NOMO-1 (cell line): ENCODE measurements around the gene KCTD15.

ENCODE experiments used
- DNase-seq, 2 experiments: peaks; one replicate each; lab custom pipeline; 2025; ENCODE audit not compliant: unreplicated experiment in 2 of 2; lab: John Stamatoyannopoulos, UW

KCTD15 gene

GRCh38 chr19:33794683-33795369 lies 1.8 kb upstream of the KCTD15 start:
- no peak for DNase-seq

- peak; percentile 75 to 86 for DNase-seq
These were observed 1.1 kb upstream of the KCTD15 start for GRCh38 chr19:33795370-33796163.

- DNase-seq = peak; percentile 32 to 61
These were observed 1.4 kb downstream of the KCTD15 start for GRCh38 chr19:33797802-33798671.

GRCh38 chr19:33798681-33799111 lies 2.0 kb downstream of the KCTD15 start:
- DNase-seq = no peak

- no peak for DNase-seq
These were observed 2.8 kb downstream of the KCTD15 start for GRCh38 chr19:33799476-33799875.

GRCh38 chr19:33800012-33800680 lies 3.5 kb downstream of the KCTD15 start:
- no peak for DNase-seq

GRCh38 chr19:33801411-33801810 lies 4.7 kb downstream of the KCTD15 start:
- DNase-seq = no peak

GRCh38 chr19:33802001-33802400 lies 5.3 kb downstream of the KCTD15 start:
- DNase-seq = no peak

GRCh38 chr19:33802801-33803200 lies 6.1 kb downstream of the KCTD15 start:
- no peak for DNase-seq

- no peak for DNase-seq
These were observed 6.7 kb downstream of the KCTD15 start for GRCh38 chr19:33803383-33803782.

- no peak for DNase-seq
These were observed 7.5 kb downstream of the KCTD15 start for GRCh38 chr19:33804021-33804799.

GRCh38 chr19:33805313-33805712 lies 8.6 kb downstream of the KCTD15 start:
- DNase-seq = no peak

GRCh38 chr19:33805840-33806433 lies 9.3 kb downstream of the KCTD15 start:
- no peak for DNase-seq

GRCh38 chr19:33806434-33806881 lies 9.8 kb downstream of the KCTD15 start:
- DNase-seq = no peak

- DNase-seq = no peak
These were observed 11.7 kb downstream of the KCTD15 start for GRCh38 chr19:33808399-33808798.

GRCh38 chr19:33809960-33810359 lies 13.3 kb downstream of the KCTD15 start:
- DNase-seq = no peak

- DNase-seq = no peak
These were observed 14.2 kb downstream of the KCTD15 start for GRCh38 chr19:33810821-33811220.

GRCh38 chr19:33811246-33811645 lies 14.6 kb downstream of the KCTD15 start:
- DNase-seq = no peak

GRCh38 chr19:33811736-33812387 lies 15.2 kb downstream of the KCTD15 start:
- DNase-seq = no peak
